DMS114 treated with DMSO at 0.1 percent for 48 hours (cell line): ENCODE data around the gene HEG1.
"Not testable (repeated sequence)": the region's sequence is repeated elsewhere in the genome, so short reads cannot be mapped to it uniquely, and the experiment has no call there.

Experiments
- DNase-seq: peaks from one replicate; lab custom pipeline; 2025; ENCODE audit not compliant: unreplicated experiment; lab: John Stamatoyannopoulos, UW

HEG1 gene, protein sequence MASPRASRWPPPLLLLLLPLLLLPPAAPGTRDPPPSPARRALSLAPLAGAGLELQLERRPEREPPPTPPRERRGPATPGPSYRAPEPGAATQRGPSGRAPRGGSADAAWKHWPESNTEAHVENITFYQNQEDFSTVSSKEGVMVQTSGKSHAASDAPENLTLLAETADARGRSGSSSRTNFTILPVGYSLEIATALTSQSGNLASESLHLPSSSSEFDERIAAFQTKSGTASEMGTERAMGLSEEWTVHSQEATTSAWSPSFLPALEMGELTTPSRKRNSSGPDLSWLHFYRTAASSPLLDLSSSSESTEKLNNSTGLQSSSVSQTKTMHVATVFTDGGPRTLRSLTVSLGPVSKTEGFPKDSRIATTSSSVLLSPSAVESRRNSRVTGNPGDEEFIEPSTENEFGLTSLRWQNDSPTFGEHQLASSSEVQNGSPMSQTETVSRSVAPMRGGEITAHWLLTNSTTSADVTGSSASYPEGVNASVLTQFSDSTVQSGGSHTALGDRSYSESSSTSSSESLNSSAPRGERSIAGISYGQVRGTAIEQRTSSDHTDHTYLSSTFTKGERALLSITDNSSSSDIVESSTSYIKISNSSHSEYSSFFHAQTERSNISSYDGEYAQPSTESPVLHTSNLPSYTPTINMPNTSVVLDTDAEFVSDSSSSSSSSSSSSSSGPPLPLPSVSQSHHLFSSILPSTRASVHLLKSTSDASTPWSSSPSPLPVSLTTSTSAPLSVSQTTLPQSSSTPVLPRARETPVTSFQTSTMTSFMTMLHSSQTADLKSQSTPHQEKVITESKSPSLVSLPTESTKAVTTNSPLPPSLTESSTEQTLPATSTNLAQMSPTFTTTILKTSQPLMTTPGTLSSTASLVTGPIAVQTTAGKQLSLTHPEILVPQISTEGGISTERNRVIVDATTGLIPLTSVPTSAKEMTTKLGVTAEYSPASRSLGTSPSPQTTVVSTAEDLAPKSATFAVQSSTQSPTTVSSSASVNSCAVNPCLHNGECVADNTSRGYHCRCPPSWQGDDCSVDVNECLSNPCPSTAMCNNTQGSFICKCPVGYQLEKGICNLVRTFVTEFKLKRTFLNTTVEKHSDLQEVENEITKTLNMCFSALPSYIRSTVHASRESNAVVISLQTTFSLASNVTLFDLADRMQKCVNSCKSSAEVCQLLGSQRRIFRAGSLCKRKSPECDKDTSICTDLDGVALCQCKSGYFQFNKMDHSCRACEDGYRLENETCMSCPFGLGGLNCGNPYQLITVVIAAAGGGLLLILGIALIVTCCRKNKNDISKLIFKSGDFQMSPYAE (N-terminal part only)

GRCh38 chr3:125055913-125056745, at the start of gene HEG1:
TSS of gene HEG1 (minus strand) at chr3:125055997. CDS start at chr3:125055890, 107 bp downstream.
- no peak for DNase-seq

GRCh38 chr3:125105116-125105515, 49.3 kb upstream of the HEG1 start:
- no peak for DNase-seq

- DNase-seq: no peak
Measured at GRCh38 chr3:125104639-125105038, 48.8 kb upstream of the HEG1 start.

GRCh38 chr3:125103406-125103805, 47.6 kb upstream of the HEG1 start:
- no peak for DNase-seq

GRCh38 chr3:125102470-125102869, 46.7 kb upstream of the HEG1 start:
- DNase-seq: no peak

DNA sequence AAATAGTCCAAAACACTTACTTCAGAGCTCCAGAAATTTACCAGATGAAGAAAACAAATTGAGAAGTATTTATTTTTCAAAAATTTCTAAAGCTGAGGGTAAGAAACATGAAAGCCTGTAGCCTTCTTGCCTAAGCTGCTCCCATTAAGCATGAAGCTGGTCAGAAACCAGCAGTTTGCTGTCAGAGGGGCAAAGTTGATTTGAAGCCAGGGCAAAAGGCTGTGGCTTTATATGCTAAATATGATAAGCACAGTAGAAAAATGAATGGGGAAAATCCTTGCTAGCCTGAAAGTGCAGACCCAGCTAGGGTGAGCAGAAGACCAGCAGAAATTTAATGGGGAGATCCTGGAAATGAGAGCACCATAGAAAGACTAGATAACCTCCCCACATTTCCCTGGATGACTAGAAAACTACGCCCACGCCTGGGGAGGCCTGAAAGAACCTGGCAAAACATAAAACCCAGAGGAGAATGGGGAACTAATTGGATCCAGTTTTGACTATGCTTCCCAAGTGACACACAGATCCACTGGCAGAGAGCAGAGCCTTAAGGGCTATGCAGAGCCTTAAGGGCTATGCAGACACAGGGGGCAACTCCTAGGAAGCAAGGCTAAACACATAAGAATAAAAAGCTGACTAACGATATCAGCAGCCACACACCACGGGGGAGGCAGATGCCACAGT, 43.0 kb upstream of the HEG1 start:
- no peak for DNase-seq

GRCh38 chr3:125090649-125091048, 34.9 kb upstream of the HEG1 start:
- DNase-seq: no peak

GRCh38 chr3:125087768-125088391, 32.1 kb upstream of the HEG1 start:
- no peak for DNase-seq

- no peak for DNase-seq
Measured at GRCh38 chr3:125085166-125085565, 29.4 kb upstream of the HEG1 start.

DNA sequence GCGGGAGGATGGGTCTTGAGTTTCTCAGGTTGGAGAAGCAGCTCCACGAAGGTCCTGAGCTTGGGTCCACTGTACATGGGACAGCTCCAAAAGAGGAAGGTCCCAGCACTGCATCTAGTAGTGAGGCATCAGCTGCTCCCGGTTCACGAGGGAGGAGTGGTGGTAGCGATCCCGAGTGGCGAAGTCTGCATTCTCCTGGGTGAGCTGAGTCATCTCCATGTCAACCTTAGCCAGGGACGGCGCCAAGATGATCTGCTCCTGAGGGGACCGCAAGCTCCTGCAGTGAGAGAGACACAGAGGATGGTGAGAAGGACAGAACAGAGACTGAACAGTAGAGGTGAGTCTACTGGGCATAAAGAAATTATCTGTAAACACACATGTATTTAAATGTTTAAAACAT, 28.0 kb upstream of the HEG1 start:
- DNase-seq: no peak

GRCh38 chr3:125082339-125082738, 26.5 kb upstream of the HEG1 start:
- DNase-seq: not testable (repeated sequence)

DNA sequence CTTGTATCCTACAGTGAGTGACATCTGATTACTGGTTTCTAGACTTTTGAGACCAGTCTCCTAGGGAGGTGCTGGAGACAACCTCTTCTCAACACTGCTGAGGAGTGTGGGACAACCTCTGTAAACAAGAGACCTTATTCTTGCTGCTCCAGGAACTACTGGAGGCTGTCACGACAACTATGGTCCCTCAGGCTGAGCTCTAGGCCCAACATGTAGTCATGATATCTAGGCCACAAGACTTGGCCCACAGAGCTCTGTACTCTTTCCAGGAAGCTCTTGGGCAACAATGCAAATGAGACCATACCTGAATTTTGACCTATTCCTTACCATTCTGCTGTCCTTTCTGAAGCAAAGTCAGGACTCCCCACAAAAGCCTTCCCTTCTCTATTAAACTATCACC, 24.3 kb upstream of the HEG1 start:
- DNase-seq: no peak

- no peak for DNase-seq
Measured at GRCh38 chr3:125079675-125080045, 23.9 kb upstream of the HEG1 start.

- DNase-seq: no peak
Measured at GRCh38 chr3:125078951-125079674, 23.3 kb upstream of the HEG1 start.

DNA sequence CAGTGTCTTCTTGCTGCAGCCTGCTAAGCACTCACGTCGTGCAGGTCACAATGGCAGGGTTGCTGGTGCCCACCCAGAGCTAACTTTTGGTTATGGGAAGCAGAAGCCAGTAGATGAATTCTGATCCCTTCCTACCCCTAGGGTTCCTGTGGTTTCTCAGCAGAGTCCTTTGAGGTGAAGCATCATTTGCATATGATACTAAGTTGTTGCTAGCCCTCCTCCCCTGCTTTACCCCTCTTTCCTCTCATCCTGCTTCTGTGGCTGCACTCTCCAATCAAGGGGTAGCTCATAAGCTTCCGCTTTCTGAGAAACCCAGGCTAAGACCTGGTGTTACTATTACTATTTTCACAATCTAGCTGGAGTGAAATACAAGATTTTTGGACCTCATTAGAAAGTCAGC, 22.1 kb upstream of the HEG1 start:
- DNase-seq: no peak

GRCh38 chr3:125076464-125076863, 20.7 kb upstream of the HEG1 start:
- no peak for DNase-seq

DNA sequence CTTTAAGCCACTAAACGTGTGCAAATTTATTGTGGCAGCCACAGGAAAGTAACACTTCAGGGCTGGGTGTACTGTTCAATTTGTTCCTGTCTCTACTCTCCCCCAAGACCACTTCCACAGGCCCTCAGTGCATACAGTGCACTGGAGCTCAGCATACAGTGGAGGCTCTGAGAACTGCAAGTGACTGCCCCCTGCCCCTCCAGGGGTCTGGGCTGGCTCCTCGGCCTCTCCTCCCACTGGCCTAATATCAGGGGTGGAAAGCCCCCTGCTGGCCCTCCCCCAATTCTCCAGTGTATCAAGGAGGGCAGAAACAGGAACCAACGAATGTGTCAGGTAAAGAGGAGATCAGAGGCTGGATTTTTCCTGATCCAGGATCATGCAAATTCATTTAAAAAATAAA, 19.9 kb upstream of the HEG1 start:
- DNase-seq: no peak

DNA sequence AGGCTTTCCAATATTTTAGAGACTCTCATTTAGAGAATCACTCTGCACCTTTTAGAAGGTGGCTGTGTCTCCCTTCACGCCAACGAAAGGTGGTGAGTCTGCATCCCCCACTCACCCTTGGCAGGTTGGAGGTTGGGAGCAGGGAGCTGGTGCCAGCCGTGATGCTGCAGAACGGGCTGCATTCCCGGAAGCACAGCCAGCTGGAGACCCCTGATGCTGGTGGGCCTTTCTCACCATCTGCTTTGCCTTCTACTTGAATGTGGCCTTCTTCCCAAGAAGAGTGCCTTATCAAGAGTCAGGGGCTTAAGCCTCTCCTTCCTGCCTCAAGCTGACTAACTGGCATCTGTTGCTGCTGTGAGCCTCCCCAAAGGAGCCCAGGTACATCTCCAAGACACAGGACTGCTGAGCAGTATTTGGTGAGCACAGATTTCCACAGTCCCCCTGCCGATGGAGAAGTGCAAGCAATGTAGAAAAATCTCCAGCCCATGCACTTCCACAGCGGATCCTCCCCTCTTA, 17.7 kb upstream of the HEG1 start:
- no peak for DNase-seq
